ENCODE results near the gene IGDCC3.

The IGDCC3 gene

DNA sequence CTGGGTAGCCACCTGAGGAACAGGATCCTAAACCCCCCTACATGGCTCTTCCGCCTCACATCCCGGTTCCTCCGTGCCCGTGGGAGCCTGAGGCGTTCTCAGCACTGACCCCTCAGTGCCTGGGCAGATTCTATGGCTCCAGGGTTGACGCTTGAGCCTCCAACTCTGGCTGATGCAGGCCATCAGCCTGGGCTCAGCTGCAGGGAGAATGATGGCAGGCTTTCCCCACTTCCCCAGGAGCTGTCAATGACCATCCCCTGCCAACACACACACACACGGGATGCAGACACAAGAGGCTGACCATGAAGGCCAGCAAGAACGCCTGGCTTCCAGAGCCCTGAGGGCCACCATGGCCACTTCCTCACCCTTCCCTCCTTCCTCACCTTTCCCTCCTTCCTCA lies 15.8 kb upstream of the IGDCC3 start:
- H3K4me3 ChIP-seq (ENCODE audit: low read depth, low read length), result no peak overlapping the region
- TF ChIP-seq, protein P1, sequence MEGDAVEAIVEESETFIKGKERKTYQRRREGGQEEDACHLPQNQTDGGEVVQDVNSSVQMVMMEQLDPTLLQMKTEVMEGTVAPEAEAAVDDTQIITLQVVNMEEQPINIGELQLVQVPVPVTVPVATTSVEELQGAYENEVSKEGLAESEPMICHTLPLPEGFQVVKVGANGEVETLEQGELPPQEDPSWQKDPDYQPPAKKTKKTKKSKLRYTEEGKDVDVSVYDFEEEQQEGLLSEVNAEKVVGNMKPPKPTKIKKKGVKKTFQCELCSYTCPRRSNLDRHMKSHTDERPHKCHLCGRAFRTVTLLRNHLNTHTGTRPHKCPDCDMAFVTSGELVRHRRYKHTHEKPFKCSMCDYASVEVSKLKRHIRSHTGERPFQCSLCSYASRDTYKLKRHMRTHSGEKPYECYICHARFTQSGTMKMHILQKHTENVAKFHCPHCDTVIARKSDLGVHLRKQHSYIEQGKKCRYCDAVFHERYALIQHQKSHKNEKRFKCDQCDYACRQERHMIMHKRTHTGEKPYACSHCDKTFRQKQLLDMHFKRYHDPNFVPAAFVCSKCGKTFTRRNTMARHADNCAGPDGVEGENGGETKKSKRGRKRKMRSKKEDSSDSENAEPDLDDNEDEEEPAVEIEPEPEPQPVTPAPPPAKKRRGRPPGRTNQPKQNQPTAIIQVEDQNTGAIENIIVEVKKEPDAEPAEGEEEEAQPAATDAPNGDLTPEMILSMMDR (IDR thresholded peaks at IDR 0.05; ENCODE audit: low read depth, low read length), result no peak

DNA sequence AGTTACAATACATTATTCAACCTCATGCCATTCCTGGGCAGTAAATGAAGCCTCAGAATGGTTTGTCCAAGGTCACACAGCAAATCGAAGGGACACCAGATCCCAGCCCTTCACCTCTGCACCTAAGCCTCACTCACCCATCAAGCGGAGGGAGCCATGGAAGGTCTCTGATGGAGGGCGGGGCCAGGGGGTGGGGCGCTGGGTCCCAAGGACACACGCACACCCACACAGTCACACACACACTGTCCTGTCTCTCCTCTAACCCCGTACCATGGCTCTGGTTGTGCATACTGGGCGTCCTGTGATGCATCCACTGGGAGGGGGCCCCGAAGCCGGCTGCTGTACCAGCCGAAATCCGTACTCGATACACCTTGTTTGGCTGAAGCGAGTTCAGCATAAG lies 15.3 kb upstream of the IGDCC3 start:
- H3K4me3 ChIP-seq (ENCODE audit: low read depth, low read length), result no peak overlapping the region
- TF ChIP-seq, protein P1 (IDR thresholded peaks at IDR 0.05; ENCODE audit: low read depth, low read length), result no peak

DNA sequence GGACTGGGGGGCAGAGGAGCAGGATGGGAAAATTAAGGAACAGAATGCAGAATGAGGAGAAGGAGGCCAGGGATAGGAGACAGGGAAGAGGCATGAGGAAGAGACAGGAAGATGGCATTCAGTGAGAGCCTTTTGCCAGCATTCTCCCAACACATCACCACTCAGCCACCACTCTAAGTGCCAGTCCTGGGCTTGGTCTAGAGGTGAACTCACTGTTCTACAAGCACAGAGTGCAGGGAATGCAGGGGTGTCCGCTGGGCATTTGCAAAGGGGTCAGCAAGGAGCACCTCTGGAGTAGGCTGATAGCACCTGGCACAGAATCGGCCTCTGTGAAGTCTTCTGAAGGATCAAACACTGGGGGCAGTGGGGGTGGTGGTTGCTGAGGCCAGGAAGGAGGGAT lies 14.6 kb upstream of the IGDCC3 start:
- TF ChIP-seq, protein P1 (IDR thresholded peaks at IDR 0.05; ENCODE audit: low read depth, low read length), result no peak
- no peak overlapping the region for H3K4me3 ChIP-seq (ENCODE audit: low read depth, low read length)

DNA sequence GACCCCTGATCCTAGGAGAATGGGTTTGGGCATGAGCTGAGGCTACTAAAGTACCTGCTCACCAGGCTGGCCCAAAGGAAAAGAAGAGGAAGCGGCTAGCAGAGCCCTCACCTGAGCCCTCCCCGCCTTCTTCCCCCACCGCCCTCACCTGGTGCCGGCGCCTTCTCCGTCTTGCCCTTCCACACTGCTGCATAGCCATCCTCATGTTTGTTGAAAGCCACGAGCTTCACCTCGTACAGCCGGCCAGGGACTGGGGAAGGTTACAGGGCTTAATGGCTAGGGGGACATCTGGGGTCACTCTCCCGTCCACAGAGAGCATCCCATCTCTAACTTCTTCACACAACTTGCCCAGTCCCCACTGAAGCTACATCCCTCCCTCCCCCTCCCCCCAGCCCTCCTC lies 13.9 kb upstream of the IGDCC3 start:
- TF ChIP-seq, protein P1 (IDR thresholded peaks at IDR 0.05; ENCODE audit: low read depth, low read length), result no peak

DNA sequence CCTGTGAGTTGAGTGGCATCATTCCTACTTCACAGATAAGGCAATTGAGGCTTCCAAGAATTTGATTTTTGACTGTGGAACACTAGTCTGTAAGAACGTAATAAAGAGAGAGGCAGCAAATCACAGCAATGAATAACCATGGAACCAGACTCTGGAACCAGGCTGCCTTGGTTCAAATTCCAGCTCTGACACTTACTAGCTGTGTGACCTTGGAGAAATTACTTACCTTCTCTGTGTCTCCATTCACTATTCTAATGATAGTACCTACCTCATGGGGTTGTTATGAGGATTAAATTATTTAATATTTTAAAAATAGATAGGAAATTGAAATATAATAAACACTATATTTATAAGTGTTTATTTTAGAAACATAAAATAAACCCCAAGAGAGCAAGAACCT lies 12.6 kb upstream of the IGDCC3 start:
- TF ChIP-seq, protein P1 (IDR thresholded peaks at IDR 0.05; ENCODE audit: low read depth, low read length), result no peak
- H3K4me3 ChIP-seq (ENCODE audit: low read depth, low read length), result no peak overlapping the region

More for the DNA sequence above, 13.9 kb upstream of the IGDCC3 start:
- no peak overlapping the region for H3K4me3 ChIP-seq (ENCODE audit: low read depth, low read length)

DNA sequence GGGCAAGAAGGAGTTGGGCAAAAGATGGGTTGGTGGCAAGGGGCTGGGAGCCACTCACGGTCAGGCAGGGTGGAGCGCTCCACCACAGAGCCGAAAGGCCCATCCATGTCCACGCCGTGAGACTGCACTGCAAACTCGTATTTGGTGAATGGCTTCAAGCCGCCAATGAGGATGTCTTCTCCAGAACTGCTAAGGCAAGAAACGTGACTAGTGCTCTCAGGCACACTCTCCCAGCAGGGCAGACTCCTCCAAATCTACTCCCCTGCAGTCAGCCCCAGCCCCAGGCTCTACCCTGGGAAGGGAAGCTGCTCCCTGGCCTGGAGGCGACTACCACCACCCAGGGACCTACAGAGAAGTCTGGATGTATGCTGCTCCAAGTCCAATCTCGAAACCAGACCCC lies 11.4 kb upstream of the IGDCC3 start:
- H3K4me3 ChIP-seq (ENCODE audit: low read depth, low read length), result no peak overlapping the region
- TF ChIP-seq, protein P1 (IDR thresholded peaks at IDR 0.05; ENCODE audit: low read depth, low read length), result no peak

DNA sequence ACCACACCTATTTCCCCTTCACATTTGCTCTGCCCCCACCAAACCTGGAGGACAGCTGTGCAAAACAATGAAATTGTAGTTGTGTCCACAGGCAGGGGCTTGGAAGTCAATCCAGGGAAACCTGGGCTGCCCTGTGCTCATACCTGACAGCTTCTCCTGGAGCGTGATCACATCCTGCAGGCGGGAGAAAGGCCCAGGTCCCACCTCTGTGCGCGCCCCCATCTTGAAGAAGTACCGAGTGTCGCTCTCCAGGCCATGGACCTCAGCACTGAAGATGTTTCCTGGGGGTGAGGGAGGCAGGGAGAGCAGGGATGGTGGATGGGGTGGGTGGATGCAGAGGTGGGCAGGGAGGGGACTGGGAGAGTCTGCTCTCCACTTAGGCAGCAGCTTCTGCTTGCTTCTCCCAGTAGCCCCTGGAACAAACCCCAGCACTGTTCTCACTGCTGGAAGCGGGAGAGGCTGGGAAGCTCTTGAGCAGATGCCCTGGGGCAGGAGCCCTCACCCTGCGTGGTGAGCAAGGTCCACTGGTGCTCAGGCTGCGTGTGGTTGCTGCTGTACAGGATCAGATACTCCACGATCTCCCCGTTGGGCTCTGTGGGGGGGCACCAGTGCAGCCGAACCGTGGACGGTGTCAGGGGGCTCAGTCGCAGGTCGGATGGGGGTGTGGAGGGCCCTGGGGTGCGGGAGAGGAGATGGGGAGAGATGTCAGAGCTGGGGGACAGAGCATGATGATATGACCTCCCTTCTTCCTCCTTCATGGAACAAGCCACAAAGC lies 10.7 kb upstream of the IGDCC3 start:
- no peak overlapping the region for H3K4me3 ChIP-seq (ENCODE audit: low read depth, low read length)
- TF ChIP-seq, protein P1 (IDR thresholded peaks at IDR 0.05; ENCODE audit: low read depth, low read length), result no peak
